Cardiac muscle cell (in vitro differentiated cells and primary cell): Measurements from ENCODE around the gene HMG20B. TPM values are rescaled to one million over a fixed set of nuclear protein-coding genes. Genes with fewer than 3 reads are reported as not detected.

Experiments
- DNase-seq, 2 donors: peaks; one replicate each; pipeline versions ENCODE4 v3.0.0 to v3.0.0-alpha.2; 2010 to 2017; ENCODE audit warnings: low read depth in 1 of 2, low spot score in 1 of 2
- H3K27ac ChIP-seq: fragments of 200-600 bp; sonication (generic); 2 replicates; pipeline ENCODE4 v1.5.1; 2016
- H3K27me3 ChIP-seq: fragments of 200-600 bp; sonication (generic); 2 replicates; pipeline ENCODE4 v1.6.0; 2016; ENCODE audit warnings: control low read depth
- H3K36me3 ChIP-seq: fragments of 200-600 bp; sonication (generic); 2 replicates; pipeline ENCODE4 v1.5.1; 2016; ENCODE audit warnings: control low read depth
- H3K4me1 ChIP-seq: fragments of 200-600 bp; sonication (generic); 2 replicates; pipeline ENCODE4 v1.8.1; 2017; ENCODE audit warnings: low read depth, mild to moderate bottlenecking, mixed run types
- H3K4me3 ChIP-seq: fragments of 200-600 bp; sonication (generic); 2 replicates; pipeline ENCODE4 v1.5.1; 2016; ENCODE audit warnings: mild to moderate bottlenecking
- H3K9me3 ChIP-seq: fragments of 200-600 bp; sonication (generic); 2 replicates; pipeline ENCODE4 v1.5.1; 2017; ENCODE audit warnings: low read depth, mild to moderate bottlenecking, control low read depth
- CTCF ChIP-seq: IDR thresholded peaks from 2 replicates; pipeline ENCODE4 v1.5.1; 2012; ENCODE audit warnings: low read depth, mild to moderate bottlenecking, low read length
- polyA plus RNA-seq: library from polyadenylated mRNA; unstranded; fragments of >200 nt; fragmentation: Nextera tagmentation; extraction: Ambion mirVana; gene quantifications from 2 replicates; pipeline ENCODE4 v1.2.1, GENCODE V29; 2016
- total RNA-seq: library from RNA; depleted of rRNA; stranded (reverse); fragments of >200 nt; gene quantifications from 2 replicates; pipeline ENCODE4 v1.2.3, GENCODE V29; 2016

The HMG20B gene
- total and polyA plus RNA-seq, 2 experiments from 2014 or later, result 154 to 253 TPM

GRCh38 chr19:3532154-3532786, 40.5 kb upstream of the HMG20B start:
- Histone ChIP-seq H3K27ac (no peak overlapping the region), H3K4me3 (no peak overlapping the region), H3K27me3 (no peaks in the 10 kb centered on the region), H3K4me1 (no peaks in the 10 kb centered on the region), H3K36me3 (peaks cover 29% of the 10 kb centered on the region), H3K9me3 (no peaks in the 10 kb centered on the region)
- DNase-seq, result no peak
- TF ChIP-seq CTCF, result no peak

GRCh38 chr19:3533033-3533432, 39.7 kb upstream of the HMG20B start:
- Histone ChIP-seq H3K4me3 (no peak overlapping the region), H3K27ac (no peak overlapping the region), H3K36me3 (peaks cover 22% of the 10 kb centered on the region), H3K9me3 (no peaks in the 10 kb centered on the region), H3K27me3 (no peaks in the 10 kb centered on the region), H3K4me1 (no peaks in the 10 kb centered on the region)
- no peak for TF ChIP-seq CTCF
- no peak for DNase-seq

GRCh38 chr19:3533563-3534216, 39.1 kb upstream of the HMG20B start:
- H3K4me3 ChIP-seq, result no peak overlapping the region
- H3K4me1 ChIP-seq, result no peaks in the 10 kb centered on the region
- H3K27ac ChIP-seq, result no peak overlapping the region
- no peak for TF ChIP-seq CTCF
- no peak for DNase-seq
- H3K9me3 ChIP-seq, result no peaks in the 10 kb centered on the region
- peaks cover 22% of the 10 kb centered on the region for H3K36me3 ChIP-seq
- H3K27me3 ChIP-seq, result no peaks in the 10 kb centered on the region

- Histone ChIP-seq H3K4me1 (no peaks in the 10 kb centered on the region), H3K27ac (no peak overlapping the region), H3K27me3 (no peaks in the 10 kb centered on the region), H3K36me3 (peaks cover 22% of the 10 kb centered on the region), H3K9me3 (no peaks in the 10 kb centered on the region), H3K4me3 (no peak overlapping the region)
- no peak for DNase-seq
- no peak for TF ChIP-seq CTCF
Measured at GRCh38 chr19:3534375-3535234, 38.1 kb upstream of the HMG20B start.

GRCh38 chr19:3535235-3535535, 37.6 kb upstream of the HMG20B start:
- no peaks in the 10 kb centered on the region for H3K9me3 ChIP-seq
- TF ChIP-seq CTCF, result no peak
- no peak for DNase-seq
- H3K36me3 ChIP-seq, result peaks cover 22% of the 10 kb centered on the region
- no peaks in the 10 kb centered on the region for H3K27me3 ChIP-seq
- H3K4me3 ChIP-seq, result no peak overlapping the region
- no peak overlapping the region for H3K27ac ChIP-seq
- no peaks in the 10 kb centered on the region for H3K4me1 ChIP-seq
